Testis (tissue), 3 donors: ENCODE data around the gene PRPSAP1. TPM values are rescaled to one million over a fixed set of nuclear protein-coding genes. Genes with fewer than 3 reads are reported as not detected.

Experiments used
- DNase-seq: peaks from one replicate; pipeline ENCODE4 v3.0.0-alpha.2; 2019
- H3K27ac ChIP-seq, 2 donors: fragments of 200-600 bp; sonication (generic); one replicate each; pipeline ENCODE4 v1.5.1; 2019
- H3K27me3 ChIP-seq: fragments of 200-600 bp; sonication (generic); one replicate; pipeline ENCODE4 v1.5.1; 2019
- H3K36me3 ChIP-seq: fragments of 200-600 bp; sonication (generic); one replicate; pipeline ENCODE4 v1.5.1; 2017; ENCODE audit warnings: low read depth; ENCODE audit errors: missing control alignments
- H3K4me1 ChIP-seq: fragments of 200-600 bp; sonication (generic); one replicate; pipeline ENCODE4 v1.5.1; 2019
- H3K4me3 ChIP-seq, 2 donors: fragments of 200-600 bp; sonication (generic); one replicate each; pipeline ENCODE4 v1.5.1; 2017 to 2019
- H3K9me3 ChIP-seq: fragments of 200-600 bp; sonication (generic); one replicate; pipeline ENCODE4 v1.5.1; 2017
- POLR2A ChIP-seq: fragments of 450-650 bp; IDR thresholded peaks from one replicate; pipeline ENCODE4 v1.6.1; 2017; ENCODE audit warnings: antibody characterized with exemption, mild to moderate bottlenecking, moderate library complexity
- WGBS, 2 donors: methylation state at CpG; one replicate each; pipeline ENCODE4 v1.1.5; 2018; 5-methylcytosine and 5-hydroxymethylcytosine counted together
- intact Hi-C: fragments of 100-400 bp; cut with DNase I; formaldehyde crosslinking; loops from one replicate; pipeline ENCODE4 v1.15.1; 2023; ENCODE audit warnings: low total_unique reads
- polyA plus RNA-seq: library from polyadenylated mRNA; stranded (reverse); fragments of 350-450 nt; fragmentation: Illumina TruSeq; extraction: RNeasy Lipid Tissue Mini Kit (QIAGEN cat#74804); gene quantifications from one replicate; pipeline ENCODE4 v1.2.3, GENCODE V29; 2014; ENCODE audit warnings: low read depth, low replicate concordance; ENCODE audit not compliant: insufficient read depth
- total RNA-seq, 2 donors: library from RNA; depleted of rRNA; stranded (reverse); fragments of >200 nt; gene quantifications; one replicate each; pipeline ENCODE4 v1.2.3, GENCODE V29; 2016
- TF ChIP-seq, protein P1 (sequence below), 3 experiments: fragments of 450-650 bp in 2 of 3; fragments of 200-600 bp in 1 of 3; sonication (generic) in 1 of 3; IDR thresholded peaks; one replicate each; pipeline ENCODE4 v1.5.1; 2016 to 2019; ENCODE audit warnings: antibody characterized with exemption in 3 of 3, mild to moderate bottlenecking in 2 of 3, moderate library complexity in 1 of 3

Gene PRPSAP1
- total and polyA plus RNA-seq, 3 donors from 2014 or later, result 132 to 184 (median 152) TPM

DNA sequence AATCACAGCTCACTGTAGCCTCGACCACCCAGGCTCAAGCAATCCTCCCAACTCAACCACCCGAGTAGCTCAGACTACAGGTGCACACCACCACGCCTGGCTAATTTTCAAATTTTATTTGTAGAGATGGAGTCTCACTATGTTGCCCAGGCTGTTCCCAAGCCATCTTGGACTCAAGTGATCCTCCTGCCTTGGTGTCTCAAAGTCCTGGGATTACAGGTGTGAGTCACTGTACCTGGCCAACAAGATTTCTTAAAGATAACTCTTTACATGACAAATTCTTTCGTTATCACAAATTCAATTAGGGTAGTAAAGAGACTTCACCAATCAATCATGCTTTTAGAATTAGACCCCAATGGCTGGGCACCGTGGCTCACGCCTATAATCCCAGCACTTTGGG is 12.4 kb downstream of the PRPSAP1 start:
- H3K36me3 ChIP-seq, result no peaks in the 10 kb centered on the region
- DNase-seq, result no peak
- WGBS, 2 donors, result 95 to 96% methylated on average over 6 of the region's 6 CpGs

DNA sequence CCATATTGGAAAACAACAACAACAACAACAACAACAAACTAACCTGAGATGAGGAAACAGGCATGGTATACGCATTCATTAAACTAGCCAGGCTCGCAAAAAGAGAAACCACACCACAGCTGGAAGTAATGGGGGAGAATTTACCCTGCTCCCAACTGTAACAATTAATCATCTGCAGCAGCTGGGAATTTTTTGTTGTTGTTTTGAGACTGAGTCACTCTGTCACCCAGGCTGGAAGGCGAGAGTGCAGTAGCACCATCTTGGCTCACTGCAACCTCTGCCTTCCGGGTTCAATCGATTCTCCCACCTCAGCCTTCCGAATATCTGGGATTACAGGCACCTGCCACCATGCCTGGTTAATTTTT is 16.3 kb downstream of the PRPSAP1 start:
- Histone ChIP-seq H3K27ac (peak overlapping the region; percentile 54 to 66), H3K9me3 (no peaks in the 10 kb centered on the region), H3K4me1 (peaks cover 15% of the 10 kb centered on the region), H3K36me3 (no peaks in the 10 kb centered on the region), H3K4me3 (no peak overlapping the region), H3K27me3 (no peaks in the 10 kb centered on the region)
- DNase-seq, result no peak
- 81 to 82% methylated on average over 6 of the region's 6 CpGs for WGBS, 2 donors
- TF ChIP-seq, protein P1, sequence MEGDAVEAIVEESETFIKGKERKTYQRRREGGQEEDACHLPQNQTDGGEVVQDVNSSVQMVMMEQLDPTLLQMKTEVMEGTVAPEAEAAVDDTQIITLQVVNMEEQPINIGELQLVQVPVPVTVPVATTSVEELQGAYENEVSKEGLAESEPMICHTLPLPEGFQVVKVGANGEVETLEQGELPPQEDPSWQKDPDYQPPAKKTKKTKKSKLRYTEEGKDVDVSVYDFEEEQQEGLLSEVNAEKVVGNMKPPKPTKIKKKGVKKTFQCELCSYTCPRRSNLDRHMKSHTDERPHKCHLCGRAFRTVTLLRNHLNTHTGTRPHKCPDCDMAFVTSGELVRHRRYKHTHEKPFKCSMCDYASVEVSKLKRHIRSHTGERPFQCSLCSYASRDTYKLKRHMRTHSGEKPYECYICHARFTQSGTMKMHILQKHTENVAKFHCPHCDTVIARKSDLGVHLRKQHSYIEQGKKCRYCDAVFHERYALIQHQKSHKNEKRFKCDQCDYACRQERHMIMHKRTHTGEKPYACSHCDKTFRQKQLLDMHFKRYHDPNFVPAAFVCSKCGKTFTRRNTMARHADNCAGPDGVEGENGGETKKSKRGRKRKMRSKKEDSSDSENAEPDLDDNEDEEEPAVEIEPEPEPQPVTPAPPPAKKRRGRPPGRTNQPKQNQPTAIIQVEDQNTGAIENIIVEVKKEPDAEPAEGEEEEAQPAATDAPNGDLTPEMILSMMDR (IDR thresholded peaks at IDR 0.05), result no peak
- intact Hi-C loops, result no loop called here

More for the DNA sequence above, 12.4 kb downstream of the PRPSAP1 start:
- peaks cover 18% of the 10 kb centered on the region for H3K4me1 ChIP-seq
- H3K9me3 ChIP-seq, result no peaks in the 10 kb centered on the region
- intact Hi-C loops, result no loop called here
- H3K27me3 ChIP-seq, result no peaks in the 10 kb centered on the region
- no peak for TF ChIP-seq POLR2A
- TF ChIP-seq, protein P1 (IDR thresholded peaks at IDR 0.05), result no peak
- no peak overlapping the region for H3K4me3 ChIP-seq
- H3K27ac ChIP-seq, result no peak overlapping the region

DNA sequence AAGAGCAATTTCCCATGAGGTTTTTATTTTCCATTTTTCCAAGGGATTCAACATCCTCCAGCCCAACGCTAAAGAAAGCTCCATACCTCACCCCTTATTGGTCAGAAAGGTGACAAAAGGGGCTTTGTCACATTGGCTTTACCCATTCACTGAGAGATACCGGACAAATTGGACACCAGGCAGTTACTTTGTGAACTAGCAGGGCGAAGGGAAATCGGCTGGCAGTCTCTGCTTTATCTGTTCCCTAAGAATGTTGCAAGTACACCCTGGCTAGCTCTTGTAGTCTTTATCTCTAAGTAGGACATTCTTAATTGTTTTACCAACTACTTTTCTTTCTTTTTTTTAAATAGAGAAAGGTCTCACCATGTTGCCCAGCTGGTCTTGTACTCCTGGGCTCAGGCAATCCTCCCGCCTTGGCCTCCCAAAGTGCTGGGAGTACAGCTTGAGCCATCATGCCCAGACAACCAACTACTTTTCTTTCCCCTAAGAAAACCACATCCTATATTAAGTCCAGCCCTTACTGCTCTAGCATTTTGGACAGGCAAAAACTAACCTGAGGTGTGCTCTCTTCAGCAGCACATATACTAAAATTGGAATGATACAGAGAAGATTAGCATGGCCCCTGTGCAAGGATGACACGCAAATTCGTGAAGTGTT is 16.8 kb downstream of the PRPSAP1 start:
- Histone ChIP-seq H3K9me3 (no peaks in the 10 kb centered on the region), H3K36me3 (no peaks in the 10 kb centered on the region), H3K4me1 (peaks cover 15% of the 10 kb centered on the region), H3K27me3 (no peaks in the 10 kb centered on the region), H3K27ac (peak overlapping the region in 1 of 2 donors; percentile 54), H3K4me3 (no peak overlapping the region)
- intact Hi-C loops, result no loop called here
- 62 to 72% methylated on average over 7 of the region's 7 CpGs for WGBS, 2 donors
- DNase-seq, result peak; percentile 64
- no peak for TF ChIP-seq POLR2A
- TF ChIP-seq, protein P1 (IDR thresholded peaks at IDR 0.05), result no peak

DNA sequence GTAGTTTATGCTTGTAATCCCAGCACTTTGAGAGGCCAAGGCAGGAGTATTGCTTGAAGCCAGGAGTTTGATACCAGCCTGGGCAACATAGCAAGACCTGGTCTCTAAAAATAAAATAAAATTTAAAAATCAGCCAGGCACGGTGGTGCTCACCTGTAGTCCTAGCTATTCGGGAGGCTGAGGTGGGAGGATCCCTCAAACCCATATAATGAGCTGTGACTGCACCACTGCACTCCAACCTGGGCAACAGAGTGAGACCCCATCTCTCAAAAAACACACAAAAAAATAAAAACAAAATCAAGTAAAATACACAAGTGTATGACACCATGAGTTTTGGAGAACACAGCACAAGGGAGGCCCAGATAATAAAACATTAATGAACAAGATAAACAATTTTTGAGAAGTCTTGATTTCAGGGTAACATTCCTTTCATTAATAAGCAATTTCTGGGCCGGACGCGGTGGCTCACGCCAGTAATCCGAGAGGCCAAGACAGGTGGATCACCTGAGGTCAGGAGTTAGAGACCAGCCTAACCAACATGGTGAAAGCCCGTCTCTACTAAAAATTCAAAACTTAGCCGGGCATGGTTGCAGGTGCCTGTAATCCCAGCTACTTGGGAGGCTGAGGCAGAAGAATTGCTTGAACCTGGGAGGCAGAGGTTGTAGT is 17.9 kb downstream of the PRPSAP1 start:
- TF ChIP-seq, protein P1 (IDR thresholded peaks at IDR 0.05), result no peak
- TF ChIP-seq POLR2A, result no peak
- H3K4me1 ChIP-seq, result peaks cover 15% of the 10 kb centered on the region
- H3K4me3 ChIP-seq, result no peak overlapping the region
- H3K9me3 ChIP-seq, result no peaks in the 10 kb centered on the region
- DNase-seq, result no peak
- 90 to 92% methylated on average over 9 of the region's 9 CpGs for WGBS, 2 donors
- H3K36me3 ChIP-seq, result no peaks in the 10 kb centered on the region
- no peak overlapping the region for H3K27ac ChIP-seq
- intact Hi-C loops, result no loop called here
- no peaks in the 10 kb centered on the region for H3K27me3 ChIP-seq
